Progenitor cell of endocrine pancreas (in vitro differentiated cells): ENCODE measurements around the gene SLC35F2. TPM values are rescaled to one million over a fixed set of nuclear protein-coding genes. Genes with fewer than 3 reads are reported as not detected.
"Not testable (repeated sequence)": the region's sequence is repeated elsewhere in the genome, so short reads cannot be mapped to it uniquely, and the experiment has no call there.

ENCODE experiments used
- DNase-seq: peaks from one replicate; pipeline ENCODE4 v3.0.0; 2021; ENCODE audit warnings: low spot score; ENCODE audit not compliant: unreplicated experiment
- H3K27ac Mint-ChIP-seq: 2 replicates; pipeline ENCODE4 v1.8.0; 2021; ENCODE audit warnings: mild to moderate bottlenecking, moderate library complexity, mixed read lengths
- H3K27me3 Mint-ChIP-seq: 2 replicates; pipeline ENCODE4 v1.8.0; 2021; ENCODE audit warnings: mixed read lengths
- H3K36me3 Mint-ChIP-seq: 2 replicates; pipeline ENCODE4 v1.8.0; 2022; ENCODE audit warnings: mixed read lengths; ENCODE audit not compliant: insufficient read depth
- H3K4me1 Mint-ChIP-seq: 2 replicates; pipeline ENCODE4 v1.8.0; 2021; ENCODE audit warnings: low read depth, mixed read lengths
- H3K4me3 Mint-ChIP-seq: 2 replicates; pipeline ENCODE4 v1.8.0; 2021; ENCODE audit warnings: low read depth, mild to moderate bottlenecking, moderate library complexity, mixed read lengths
- H3K9me3 Mint-ChIP-seq: 2 replicates; pipeline ENCODE4 v1.8.0; 2021; ENCODE audit warnings: low read depth, mixed read lengths
- CTCF ChIP-seq: fragments of 200-600 bp; sonication (generic); IDR thresholded peaks from one replicate; pipeline ENCODE4 v1.5.0; 2021; ENCODE audit warnings: antibody characterized with exemption, mild to moderate bottlenecking; ENCODE audit not compliant: unreplicated experiment
- long read RNA-seq: library from polyadenylated mRNA; unstranded; transcript quantifications from one replicate; pipeline ENCODE4 v2.0.0, GENCODE V29; 2020
- total RNA-seq: library from RNA; stranded (reverse); gene quantifications from 2 replicates; pipeline ENCODE4 v1.2.1, GENCODE V29; 2021

SLC35F2 gene
- total RNA-seq, result 17.5 and 19.4 TPM in 2 replicates
- long read RNA-seq, transcript SLC35F2-204 (8 exons, 3,170 nt), result major isoform, 87 of 117 reads
- long read RNA-seq, partial matches to known transcripts, result 19 of 117 reads
- long read RNA-seq, other reads (novel, unspliced or antisense), result 9 of 117 reads

GRCh38 chr11:107858217-107859070, at the start of gene SLC35F2:
SLC35F2 (minus strand) TSS chr11:107858787; CDS start chr11:107858767, 20 bp downstream.
- DNase-seq, result peak; percentile 64
- Mint-ChIP-seq H3K27ac (peak within 1 kb of the TSS; percentile 95), H3K4me3 (peak within 1 kb of the TSS; percentile 94)

GRCh38 chr11:107908211-107908610, 49.6 kb upstream of the SLC35F2 start:
- no peak for DNase-seq

More at GRCh38 chr11:107858217-107859070, at the start of gene SLC35F2:
- Mint-ChIP-seq H3K36me3 (peaks cover 2% of the 10 kb centered on the region), H3K27me3 (peaks cover 10% of the 10 kb centered on the region), H3K4me1 (peaks cover 6% of the 10 kb centered on the region), H3K9me3 (no peaks in the 10 kb centered on the region)
- no peak for TF ChIP-seq CTCF

GRCh38 chr11:107898270-107898669, 39.7 kb upstream of the SLC35F2 start:
- peak; percentile 41 for TF ChIP-seq CTCF
- no peak for DNase-seq

More at GRCh38 chr11:107908211-107908610, 49.6 kb upstream of the SLC35F2 start:
- Mint-ChIP-seq H3K4me1 (no peaks in the 10 kb centered on the region), H3K27me3 (no peaks in the 10 kb centered on the region), H3K9me3 (peaks cover 3% of the 10 kb centered on the region), H3K36me3 (no peaks in the 10 kb centered on the region), H3K27ac (no peak overlapping the region), H3K4me3 (no peak overlapping the region)
- no peak for TF ChIP-seq CTCF

GRCh38 chr11:107882095-107882820, 23.7 kb upstream of the SLC35F2 start:
- Mint-ChIP-seq H3K4me1 (no peaks in the 10 kb centered on the region), H3K27me3 (no peaks in the 10 kb centered on the region), H3K9me3 (peaks cover 5% of the 10 kb centered on the region), H3K36me3 (no peaks in the 10 kb centered on the region), H3K27ac (no peak overlapping the region), H3K4me3 (no peak overlapping the region)
- DNase-seq, result no peak
- TF ChIP-seq CTCF, result no peak

More at GRCh38 chr11:107898270-107898669, 39.7 kb upstream of the SLC35F2 start:
- no peak overlapping the region for H3K27ac Mint-ChIP-seq
- H3K27me3 Mint-ChIP-seq, result no peaks in the 10 kb centered on the region
- H3K4me1 Mint-ChIP-seq, result peaks cover 2% of the 10 kb centered on the region
- no peaks in the 10 kb centered on the region for H3K9me3 Mint-ChIP-seq
- H3K36me3 Mint-ChIP-seq, result no peaks in the 10 kb centered on the region
- no peak overlapping the region for H3K4me3 Mint-ChIP-seq

- not testable (repeated sequence) for H3K27me3 Mint-ChIP-seq, H3K27ac Mint-ChIP-seq, H3K36me3 Mint-ChIP-seq, H3K4me3 Mint-ChIP-seq, H3K9me3 Mint-ChIP-seq, DNase-seq, H3K4me1 Mint-ChIP-seq
Observed at GRCh38 chr11:107881471-107881870, 22.9 kb upstream of the SLC35F2 start.
